Raji (cell line): ENCODE measurements around the gene RASAL2.

Experiments
- POLR2A ChIP-seq: IDR thresholded peaks from 2 replicates; pipeline ENCODE4 v1.6.1; 2011; ENCODE audit warnings: low read depth, low read length, control low read depth; ENCODE audit not compliant: insufficient read depth

Gene RASAL2

GRCh38 chr1:178513278-178513983, 419.5 kb downstream of the RASAL2 start:
- TF ChIP-seq POLR2A: no peak

GRCh38 chr1:178516110-178516509, 422.2 kb downstream of the RASAL2 start:
- TF ChIP-seq POLR2A: no peak

GRCh38 chr1:178518894-178519293, 425.0 kb downstream of the RASAL2 start:
- TF ChIP-seq POLR2A: no peak

GRCh38 chr1:178520803-178521202, 426.9 kb downstream of the RASAL2 start:
- TF ChIP-seq POLR2A: no peak

GRCh38 chr1:178521241-178521640, 427.3 kb downstream of the RASAL2 start:
- TF ChIP-seq POLR2A: no peak

GRCh38 chr1:178527117-178527516, 433.2 kb downstream of the RASAL2 start:
- no peak for TF ChIP-seq POLR2A

GRCh38 chr1:178528228-178528952, 434.5 kb downstream of the RASAL2 start:
- no peak for TF ChIP-seq POLR2A

- no peak for TF ChIP-seq POLR2A
Observed at GRCh38 chr1:178528953-178529335, 435.0 kb downstream of the RASAL2 start.

- TF ChIP-seq POLR2A: no peak
Observed at GRCh38 chr1:178529364-178530036, 435.6 kb downstream of the RASAL2 start.

- TF ChIP-seq POLR2A: no peak
Observed at GRCh38 chr1:178530037-178530402, 436.1 kb downstream of the RASAL2 start.

GRCh38 chr1:178530502-178530901, 436.6 kb downstream of the RASAL2 start:
- TF ChIP-seq POLR2A: no peak

- TF ChIP-seq POLR2A: no peak
Observed at GRCh38 chr1:178531887-178532286, 438.0 kb downstream of the RASAL2 start.

GRCh38 chr1:178532392-178532791, 438.5 kb downstream of the RASAL2 start:
- no peak for TF ChIP-seq POLR2A

GRCh38 chr1:178533121-178533946, 439.4 kb downstream of the RASAL2 start:
- TF ChIP-seq POLR2A: no peak
